Gastrocnemius medialis (tissue), 4 donors: Measurements from ENCODE around the gene GAPDH. TPM values are rescaled to one million over a fixed set of nuclear protein-coding genes. Genes with fewer than 3 reads are reported as not detected.

Experiments
- ATAC-seq, 2 donors: fragments of 150-250 bp; one replicate each; pipeline ENCODE4 v1.9.1; 2016
- DNase-seq, 2 donors: peaks; one replicate each; pipeline ENCODE4 v3.0.0-alpha.2; 2019
- H3K27ac ChIP-seq, 4 donors: fragments of 200-600 bp; sonication (generic); 1 replicate in 1 of 4; 2 replicates in 3 of 4; pipeline ENCODE4 v1.5.1; 2016 to 2018; ENCODE audit warnings: mild to moderate bottlenecking in 2 of 4, moderate library complexity in 1 of 4
- H3K27me3 ChIP-seq, 3 donors: fragments of 200-600 bp; sonication (generic) in 2 of 3; 1 replicate in 1 of 3; 2 replicates in 2 of 3; pipeline versions ENCODE4 v1.5.1 to v1.6.0; 2016 to 2019; ENCODE audit warnings: mild to moderate bottlenecking in 1 of 3, moderate library complexity in 1 of 3
- H3K36me3 ChIP-seq, 2 donors: fragments of 200-600 bp; sonication (generic) in 1 of 2; one replicate each; pipeline ENCODE4 v1.5.1; 2017 to 2018
- H3K4me1 ChIP-seq, 2 donors: fragments of 200-600 bp; sonication (generic) in 1 of 2; one replicate each; pipeline ENCODE4 v1.5.1; 2016 to 2017; ENCODE audit warnings: mild to moderate bottlenecking in 2 of 2
- H3K4me3 ChIP-seq, 4 donors: fragments of 200-600 bp; sonication (generic) in 3 of 4; 1 replicate in 1 of 4; 2 replicates in 3 of 4; pipeline ENCODE4 v1.5.1; 2016 to 2019; ENCODE audit warnings: mild to moderate bottlenecking in 2 of 4
- H3K9me3 ChIP-seq, 3 donors: fragments of 200-600 bp; sonication (generic) in 2 of 3; 1 replicate in 1 of 3; 2 replicates in 2 of 3; pipeline ENCODE4 v1.5.1; 2016 to 2019
- POLR2A ChIP-seq, 2 donors: fragments of 450-650 bp; IDR thresholded peaks; one replicate each; pipeline ENCODE4 v1.6.1; 2017; ENCODE audit warnings: antibody characterized with exemption in 2 of 2, mild to moderate bottlenecking in 2 of 2, moderate library complexity in 2 of 2
- in situ Hi-C, 4 donors: fragments of 200-750 bp; cut with MboI; loops; one replicate each; pipeline versions ENCODE4 v1.15.0 to v1.8.0; 2017; ENCODE audit warnings: low sequenced_read_pairs in 4 of 4
- intact Hi-C: fragments of 100-400 bp; cut with DNase I; formaldehyde crosslinking; loops from one replicate; pipeline ENCODE4 v1.15.1; 2023; ENCODE audit warnings: low total_unique reads
- total RNA-seq, 4 donors: library from RNA; depleted of rRNA; stranded (reverse); fragments of >200 nt; gene quantifications; one replicate each; pipeline versions ENCODE4 v1.1.0 to v1.2.3, GENCODE V29; 2016
- TF ChIP-seq, protein P1 (sequence below), 5 experiments: fragments of 450-650 bp in 3 of 5; fragments of 200-600 bp in 2 of 5; sonication (generic) in 2 of 5; IDR thresholded peaks in 4 of 5; conservative IDR thresholded peaks in 1 of 5; 1 replicate in 4 of 5; 2 replicates in 1 of 5; pipeline ENCODE4 v1.5.1; 2016 to 2019; ENCODE audit warnings: antibody characterized with exemption in 5 of 5, mild to moderate bottlenecking in 3 of 5, moderate library complexity in 3 of 5

Gene GAPDH
- total RNA-seq, 4 donors from 2014 or later, result 11,241 to 15,891 (median 13,472) TPM

DNA sequence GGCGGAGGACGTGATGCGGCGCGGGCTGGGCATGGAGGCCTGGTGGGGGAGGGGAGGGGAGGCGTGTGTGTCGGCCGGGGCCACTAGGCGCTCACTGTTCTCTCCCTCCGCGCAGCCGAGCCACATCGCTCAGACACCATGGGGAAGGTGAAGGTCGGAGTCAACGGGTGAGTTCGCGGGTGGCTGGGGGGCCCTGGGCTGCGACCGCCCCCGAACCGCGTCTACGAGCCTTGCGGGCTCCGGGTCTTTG, 303 bp downstream of the GAPDH start:
- Histone ChIP-seq H3K27me3 (no peaks in the 10 kb centered on the region), H3K36me3 (peaks cover 0 to 45% of the 10 kb centered on the region in 2 donors), H3K4me1 (peaks cover 35 to 47% of the 10 kb centered on the region in 2 donors), H3K9me3 (no peaks in the 10 kb centered on the region), H3K4me3 (peak overlapping the region; percentile 75 to 87 (median 76)), H3K27ac (peak overlapping the region; percentile 91 to 97 (median 96))
- ATAC-seq (peak in 1 of 2 donors; percentile 36), DNase-seq (no peak)
- intact Hi-C loops, result loop anchor here (1.0 to 5.0 kb wide), 4 partner anchors 41 to 212 kb away; partner anchors contain the start of genes CHD4 and MRPL51
- TF ChIP-seq, protein P1, sequence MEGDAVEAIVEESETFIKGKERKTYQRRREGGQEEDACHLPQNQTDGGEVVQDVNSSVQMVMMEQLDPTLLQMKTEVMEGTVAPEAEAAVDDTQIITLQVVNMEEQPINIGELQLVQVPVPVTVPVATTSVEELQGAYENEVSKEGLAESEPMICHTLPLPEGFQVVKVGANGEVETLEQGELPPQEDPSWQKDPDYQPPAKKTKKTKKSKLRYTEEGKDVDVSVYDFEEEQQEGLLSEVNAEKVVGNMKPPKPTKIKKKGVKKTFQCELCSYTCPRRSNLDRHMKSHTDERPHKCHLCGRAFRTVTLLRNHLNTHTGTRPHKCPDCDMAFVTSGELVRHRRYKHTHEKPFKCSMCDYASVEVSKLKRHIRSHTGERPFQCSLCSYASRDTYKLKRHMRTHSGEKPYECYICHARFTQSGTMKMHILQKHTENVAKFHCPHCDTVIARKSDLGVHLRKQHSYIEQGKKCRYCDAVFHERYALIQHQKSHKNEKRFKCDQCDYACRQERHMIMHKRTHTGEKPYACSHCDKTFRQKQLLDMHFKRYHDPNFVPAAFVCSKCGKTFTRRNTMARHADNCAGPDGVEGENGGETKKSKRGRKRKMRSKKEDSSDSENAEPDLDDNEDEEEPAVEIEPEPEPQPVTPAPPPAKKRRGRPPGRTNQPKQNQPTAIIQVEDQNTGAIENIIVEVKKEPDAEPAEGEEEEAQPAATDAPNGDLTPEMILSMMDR (IDR thresholded peaks at IDR 0.05 in 4 of 5, conservative IDR thresholded peaks at IDR 0.05 in 1 of 5), result peak in 1 of 5 experiments; percentile 3
- TF ChIP-seq POLR2A (IDR thresholded peaks at IDR 0.05), result peak in 1 of 2 donors; percentile 35
- in situ Hi-C loops, result loop anchor here in 2 of 4 donors (5.0 to 25.0 kb wide), 3 partner anchors 42 to 122 kb away; partner anchors contain the start of genes MRPL51 (in 1 of the 2) and NCAPD2 (in 1 of the 2)

DNA sequence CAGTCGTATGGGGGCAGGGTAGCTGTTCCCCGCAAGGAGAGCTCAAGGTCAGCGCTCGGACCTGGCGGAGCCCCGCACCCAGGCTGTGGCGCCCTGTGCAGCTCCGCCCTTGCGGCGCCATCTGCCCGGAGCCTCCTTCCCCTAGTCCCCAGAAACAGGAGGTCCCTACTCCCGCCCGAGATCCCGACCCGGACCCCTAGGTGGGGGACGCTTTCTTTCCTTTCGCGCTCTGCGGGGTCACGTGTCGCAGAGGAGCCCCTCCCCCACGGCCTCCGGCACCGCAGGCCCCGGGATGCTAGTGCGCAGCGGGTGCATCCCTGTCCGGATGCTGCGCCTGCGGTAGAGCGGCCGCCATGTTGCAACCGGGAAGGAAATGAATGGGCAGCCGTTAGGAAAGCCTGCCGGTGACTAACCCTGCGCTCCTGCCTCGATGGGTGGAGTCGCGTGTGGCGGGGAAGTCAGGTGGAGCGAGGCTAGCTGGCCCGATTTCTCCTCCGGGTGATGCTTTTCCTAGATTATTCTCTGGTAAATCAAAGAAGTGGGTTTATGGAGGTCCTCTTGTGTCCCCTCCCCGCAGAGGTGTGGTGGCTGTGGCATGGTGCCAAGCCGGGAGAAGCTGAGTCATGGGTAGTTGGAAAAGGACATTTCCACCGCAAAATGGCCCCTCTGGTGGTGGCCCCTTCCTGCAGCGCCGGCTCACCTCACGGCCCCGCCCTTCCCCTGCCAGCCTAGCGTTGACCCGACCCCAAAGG, 804 bp downstream of the GAPDH start:
- Histone ChIP-seq H3K4me3 (peak overlapping the region; percentile 75 to 87 (median 76)), H3K4me1 (peaks cover 36 to 52% of the 10 kb centered on the region in 2 donors), H3K9me3 (no peaks in the 10 kb centered on the region), H3K36me3 (peaks cover 0 to 40% of the 10 kb centered on the region in 2 donors), H3K27ac (peak overlapping the region; percentile 91 to 97 (median 96)), H3K27me3 (no peaks in the 10 kb centered on the region)
- in situ Hi-C loops, result loop anchor here in 2 of 4 donors (5.0 to 25.0 kb wide), 3 partner anchors 43 to 123 kb away; partner anchors contain the start of genes MRPL51 (in 1 of the 2) and NCAPD2 (in 1 of the 2)
- TF ChIP-seq, protein P1 (IDR thresholded peaks at IDR 0.05 in 4 of 5, conservative IDR thresholded peaks at IDR 0.05 in 1 of 5), result peak in 1 of 5 experiments; percentile 22
- TF ChIP-seq POLR2A (IDR thresholded peaks at IDR 0.05), result peak in 1 of 2 donors; percentile 25
- ATAC-seq (peak; percentile 25 to 66), DNase-seq (peak; percentile 79 to 80)
- intact Hi-C loops, result loop anchor here (1.0 to 5.0 kb wide), 7 partner anchors 16 to 213 kb away; partner anchors contain the start of genes CHD4, IFFO1 and MRPL51

DNA sequence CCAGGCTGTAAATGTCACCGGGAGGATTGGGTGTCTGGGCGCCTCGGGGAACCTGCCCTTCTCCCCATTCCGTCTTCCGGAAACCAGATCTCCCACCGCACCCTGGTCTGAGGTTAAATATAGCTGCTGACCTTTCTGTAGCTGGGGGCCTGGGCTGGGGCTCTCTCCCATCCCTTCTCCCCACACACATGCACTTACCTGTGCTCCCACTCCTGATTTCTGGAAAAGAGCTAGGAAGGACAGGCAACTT, 1.3 kb downstream of the GAPDH start:
- TF ChIP-seq, protein P1 (IDR thresholded peaks at IDR 0.05 in 4 of 5, conservative IDR thresholded peaks at IDR 0.05 in 1 of 5), result no peak
- TF ChIP-seq POLR2A (IDR thresholded peaks at IDR 0.05), result no peak
- no peaks in the 10 kb centered on the region for H3K27me3 ChIP-seq
- peak overlapping the region; percentile 75 to 87 (median 76) for H3K4me3 ChIP-seq
- intact Hi-C loops, result loop anchor here (1.0 to 5.0 kb wide), 4 partner anchors 16 to 198 kb away; partner anchors contain the start of genes CHD4 and IFFO1
- peak in 1 of 2 donors; percentile 74 for DNase-seq
- no peaks in the 10 kb centered on the region for H3K9me3 ChIP-seq
- ATAC-seq, result peak in 1 of 2 donors; percentile 7
- in situ Hi-C loops, result loop anchor here in 1 of 4 donors (25.0 kb wide), 1 partner anchor 123 kb away; no protein-coding TSS in a partner anchor
- peaks cover 0 to 35% of the 10 kb centered on the region in 2 donors for H3K36me3 ChIP-seq
- H3K27ac ChIP-seq, result peak overlapping the region; percentile 91 to 97 (median 96)
- peaks cover 41 to 57% of the 10 kb centered on the region in 2 donors for H3K4me1 ChIP-seq

DNA sequence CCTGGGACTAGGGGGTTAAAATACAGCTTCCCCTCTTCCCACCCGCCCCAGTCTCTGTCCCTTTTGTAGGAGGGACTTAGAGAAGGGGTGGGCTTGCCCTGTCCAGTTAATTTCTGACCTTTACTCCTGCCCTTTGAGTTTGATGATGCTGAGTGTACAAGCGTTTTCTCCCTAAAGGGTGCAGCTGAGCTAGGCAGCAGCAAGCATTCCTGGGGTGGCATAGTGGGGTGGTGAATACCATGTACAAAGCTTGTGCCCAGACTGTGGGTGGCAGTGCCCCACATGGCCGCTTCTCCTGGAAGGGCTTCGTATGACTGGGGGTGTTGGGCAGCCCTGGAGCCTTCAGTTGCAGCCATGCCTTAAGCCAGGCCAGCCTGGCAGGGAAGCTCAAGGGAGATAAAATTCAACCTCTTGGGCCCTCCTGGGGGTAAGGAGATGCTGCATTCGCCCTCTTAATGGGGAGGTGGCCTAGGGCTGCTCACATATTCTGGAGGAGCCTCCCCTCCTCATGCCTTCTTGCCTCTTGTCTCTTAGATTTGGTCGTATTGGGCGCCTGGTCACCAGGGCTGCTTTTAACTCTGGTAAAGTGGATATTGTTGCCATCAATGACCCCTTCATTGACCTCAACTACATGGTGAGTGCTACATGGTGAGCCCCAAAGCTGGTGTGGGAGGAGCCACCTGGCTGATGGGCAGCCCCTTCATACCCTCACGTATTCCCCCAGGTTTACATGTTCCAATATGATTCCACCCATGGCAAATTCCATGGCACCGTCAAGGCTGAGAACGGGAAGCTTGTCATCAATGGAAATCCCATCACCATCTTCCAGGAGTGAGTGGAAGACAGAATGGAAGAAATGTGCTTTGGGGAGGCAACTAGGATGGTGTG, 1.9 kb downstream of the GAPDH start:
- H3K36me3 ChIP-seq, result peaks cover 0 to 29% of the 10 kb centered on the region in 2 donors
- in situ Hi-C loops, result loop anchor here in 1 of 4 donors (25.0 kb wide), 1 partner anchor 124 kb away; no protein-coding TSS in a partner anchor

More for the DNA sequence above, 1.9 kb downstream of the GAPDH start:
- H3K27ac ChIP-seq, result peak overlapping the region; percentile 91 to 97 (median 96)
- H3K9me3 ChIP-seq, result no peaks in the 10 kb centered on the region
- peak overlapping the region; percentile 75 to 87 (median 76) for H3K4me3 ChIP-seq
- H3K27me3 ChIP-seq, result no peaks in the 10 kb centered on the region
- no peak for TF ChIP-seq POLR2A (IDR thresholded peaks at IDR 0.05)
- TF ChIP-seq, protein P1 (IDR thresholded peaks at IDR 0.05 in 4 of 5, conservative IDR thresholded peaks at IDR 0.05 in 1 of 5), result no peak
- H3K4me1 ChIP-seq, result peaks cover 47 to 63% of the 10 kb centered on the region in 2 donors
- intact Hi-C loops, result loop anchor here (1.0 to 5.0 kb wide), 4 partner anchors 15 to 199 kb away; partner anchors contain the start of genes CHD4 and IFFO1
- no peak for ATAC-seq
- DNase-seq, result no peak
